ENCODE results near the gene RIMS4. TPM values are rescaled to one million over a fixed set of nuclear protein-coding genes. Genes with fewer than 3 reads are reported as not detected.

Gene RIMS4
- total and polyA plus RNA-seq, 10 of the 15 experiments (the other 5 are each of a cell fraction or from before 2014, with no cell fraction given): under 0.01 to 0.07 (median 0.05) TPM; not detected in 5

GRCh38 chr20:44795836-44796235 is 14.5 kb downstream of the RIMS4 start:
- FAIRE-seq (no peak), ATAC-seq (no peak), DNase-seq (ENCODE audit: low read depth, low spot score) (no peak)
- Histone ChIP-seq H4K20me1 (ENCODE audit: control insufficient read depth, insufficient read depth) (no peaks in the 10 kb centered on the region), H3K4me1 (ENCODE audit: control insufficient read depth, insufficient read depth, low read length) (no peaks in the 10 kb centered on the region), H3K4me3 (no peak overlapping the region), H3K4me2 (ENCODE audit: control insufficient read depth, insufficient read depth) (no peak overlapping the region), H3K27me3 (replicated peaks in 1 of 2; ENCODE audit: control insufficient read depth in 2 of 2, insufficient read depth in 2 of 2, low read length in 1 of 2) (no peaks in the 10 kb centered on the region; a peak in 2 of 4 replicates), H3K79me2 (ENCODE audit: control insufficient read depth, insufficient read depth, low read length) (no peaks in the 10 kb centered on the region), H3K9ac (ENCODE audit: control insufficient read depth, insufficient read depth, low read length) (no peak overlapping the region), H2AFZ (ENCODE audit: control insufficient read depth, low read depth, low read length) (no peak overlapping the region), H3K36me3 (ENCODE audit: control insufficient read depth in 2 of 2, insufficient read depth in 2 of 2, low read length in 1 of 2) (no peaks in the 10 kb centered on the region), H3K9me3 (replicated peaks; ENCODE audit: control insufficient read depth, insufficient read depth, low read length) (no peaks in the 10 kb centered on the region), H3K27ac (ENCODE audit: control insufficient read depth, insufficient read depth) (no peak overlapping the region)
- BruUV-seq (replicated peaks): no TSS peak
- 32% methylated on average over 3 of the region's 4 CpGs for WGBS (ENCODE audit: insufficient coverage, insufficient replicate concordance, low lambda C conversion rate, missing lambda C conversion rate)
- CTCF ChIA-PET: no interaction called here
- POLR2A ChIA-PET: no interaction called here
- intact Hi-C loops (cut with micrococcal nuclease; ENCODE audit: unreplicated experiment): no loop called here
- in situ Hi-C loops (cut with MboI): no loop called here
- SMC1A ChIA-PET (ENCODE audit: uncharacterized antibody, unreplicated experiment): interaction anchor here (0.7 kb wide), 1 partner anchor 300 kb away, joined by 3 read pairs; no protein-coding TSS in a partner anchor
- RAD21 ChIA-PET (ENCODE audit: unreplicated experiment): no interaction called here
- no peak for TF ChIP-seq CREB1 (IDR thresholded peaks at IDR 0.05; ENCODE audit: low read depth)
- TF ChIP-seq SMARCA5 (IDR thresholded peaks at IDR 0.05): no peak
- TF ChIP-seq CHD2 (IDR thresholded peaks at IDR 0.05; ENCODE audit: borderline replicate concordance, low read depth, low read length): no peak
- TF ChIP-seq SREBF2 (IDR thresholded peaks at IDR 0.05; ENCODE audit: low read length): no peak
- no peak for TF ChIP-seq HDAC6 (IDR thresholded peaks at IDR 0.05; ENCODE audit: unreplicated experiment)
- no peak for TF ChIP-seq RAD51 (IDR thresholded peaks at IDR 0.05)
- no peak for TF ChIP-seq ZBTB4 (CRISPR knock-in tag; IDR thresholded peaks at IDR 0.05)
- no peak for TF ChIP-seq USF1 (IDR thresholded peaks at IDR 0.05; ENCODE audit: borderline replicate concordance, extremely low read length, insufficient read depth, low read depth, low read length)
- TF ChIP-seq MXI1 (IDR thresholded peaks at IDR 0.05; ENCODE audit: low read depth, low read length): no peak
- no peak for TF ChIP-seq KLF5 (IDR thresholded peaks at IDR 0.05; ENCODE audit: partially characterized antibody)
- no peak for TF ChIP-seq ZBED1 (IDR thresholded peaks at IDR 0.05; ENCODE audit: borderline replicate concordance)
- TF ChIP-seq RELB (IDR thresholded peaks at IDR 0.05; ENCODE audit: low read depth): no peak
- no peak for TF ChIP-seq POLR2AphosphoS5 (IDR thresholded peaks at IDR 0.05; ENCODE audit: low read length)
- TF ChIP-seq ZBTB11 (CRISPR knock-in tag; IDR thresholded peaks at IDR 0.05): no peak
- no peak for TF ChIP-seq RAD21 (IDR thresholded peaks at IDR 0.05; ENCODE audit: insufficient read depth, low read depth, low read length)
- TF ChIP-seq SPI1 (IDR thresholded peaks at IDR 0.05; ENCODE audit: borderline replicate concordance, insufficient read depth, low read depth, low read length): no peak
- TF ChIP-seq BRCA1 (IDR thresholded peaks at IDR 0.05; ENCODE audit: low read depth, low read length): no peak
